Camera-type eye (tissue), 1 donor: ENCODE data around the gene TOM1L2. TPM values are rescaled to one million over a fixed set of nuclear protein-coding genes. Genes with fewer than 3 reads are reported as not detected.

Experiments
- total RNA-seq: library from RNA; depleted of rRNA; stranded (reverse); fragments of >200 nt; gene quantifications from one replicate; pipeline ENCODE4 v1.2.3, GENCODE V29; 2014

Gene TOM1L2
- 54.0 TPM for total RNA-seq

DNA sequence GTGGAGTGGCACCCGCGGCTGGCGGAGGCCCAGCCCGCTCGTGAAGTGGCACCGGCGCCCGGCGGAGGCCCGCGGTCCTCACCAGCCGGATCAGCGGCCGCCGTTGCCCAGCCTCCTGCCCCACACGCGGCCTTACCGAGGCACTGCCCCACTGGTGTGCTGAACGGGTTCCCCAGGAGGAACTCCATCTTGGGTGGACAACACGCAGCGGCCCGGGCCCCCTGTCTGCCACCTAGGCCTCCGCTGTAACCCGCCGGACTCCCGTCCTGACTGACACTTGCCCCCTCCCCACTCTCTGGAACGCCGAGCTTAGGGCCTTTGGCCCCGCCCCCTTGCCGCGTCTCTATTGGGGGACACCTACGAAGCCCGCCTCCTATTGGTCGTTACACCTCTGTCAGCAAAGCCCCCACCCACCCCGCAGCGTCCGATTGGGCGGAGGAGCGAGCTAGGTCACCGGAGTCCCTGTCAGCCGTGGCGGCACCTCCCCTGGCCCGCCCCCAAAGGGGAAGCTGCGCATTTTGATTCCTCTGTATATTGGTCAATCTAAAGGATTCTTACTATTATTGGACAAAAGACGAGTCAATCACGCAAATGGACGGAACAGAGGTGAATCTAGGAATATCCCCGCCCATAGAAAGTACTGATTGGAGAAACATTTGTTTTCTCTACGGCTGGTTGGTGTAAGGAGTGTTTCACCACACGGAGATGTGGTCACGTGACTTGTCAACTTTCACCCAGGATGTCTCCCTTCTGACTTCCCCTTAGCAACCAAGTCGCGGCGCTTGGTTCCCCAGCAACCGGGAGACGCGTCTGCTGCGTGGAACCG, at the start of gene TOM1L2, which contains the start of gene DRC3:
Gene TOM1L2 (minus strand): TSS at position 275 of the 826 bp plus-strand sequence. CDS start 87 bp downstream, at position 188.
Gene DRC3 (plus strand): TSS at position 737 of the 826 bp plus-strand sequence. CDS start 4,737 bp downstream, outside the sequence.

DNA sequence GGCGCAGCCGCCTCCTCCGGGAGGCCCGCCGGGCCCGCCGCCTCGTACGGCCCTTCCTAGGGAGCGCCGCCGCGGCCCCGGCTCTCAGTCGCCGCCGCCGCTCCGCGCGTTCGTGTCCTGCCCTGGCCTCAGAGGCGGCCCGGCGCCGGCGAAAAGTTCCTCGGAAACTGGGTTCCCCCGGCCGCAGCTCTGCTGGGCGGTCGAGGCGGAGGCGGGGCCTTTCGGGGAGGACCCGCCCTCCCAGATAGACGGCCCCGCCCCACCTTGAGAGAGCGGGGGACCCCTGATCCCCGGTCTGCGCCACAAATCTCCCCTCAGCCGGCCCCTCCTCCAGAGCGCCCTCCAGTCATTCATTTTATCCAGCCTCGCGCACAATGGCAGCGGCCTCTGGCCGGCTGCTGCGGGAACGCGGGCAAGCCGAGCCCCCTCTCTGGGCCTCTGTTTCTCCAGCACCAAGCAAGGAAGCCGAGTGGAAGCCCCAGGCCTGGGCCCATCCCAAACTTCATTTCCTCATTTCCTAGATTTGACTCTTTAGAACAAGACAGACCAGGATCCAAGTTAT, 135.3 kb downstream of the TOM1L2 start, which contains the start of gene SREBF1:
Gene SREBF1 (minus strand): TSS at position 169 of the 562 bp plus-strand sequence. CDS start 169 bp downstream, outside the sequence.

Other genes starting within 250 kb of the TOM1L2 start
- 68.8 TPM for gene SREBF1, start 135.4 kb downstream of the TOM1L2 start, total RNA-seq
- 13.9 TPM for gene DRC3, start 462 bp upstream of the TOM1L2 start, total RNA-seq
- gene ATPAF2, start 66.8 kb upstream of the TOM1L2 start, total RNA-seq, result 31.6 TPM
- gene GID4, start 67.0 kb upstream of the TOM1L2 start, total RNA-seq, result 10.7 TPM
- gene DRG2, start 115.5 kb upstream of the TOM1L2 start, total RNA-seq, result 36.7 TPM
- gene MYO15A, start 136.4 kb upstream of the TOM1L2 start, total RNA-seq, result 1.4 TPM
- 115 TPM for gene ALKBH5, start 211.4 kb upstream of the TOM1L2 start, total RNA-seq